ENCODE measurements around the gene NDUFB7. TPM values are rescaled to one million over a fixed set of nuclear protein-coding genes. Genes with fewer than 3 reads are reported as not detected.

NDUFB7 gene
- total and polyA plus RNA-seq, 2 experiments from 2014 or later, result 289 to 463 TPM

DNA sequence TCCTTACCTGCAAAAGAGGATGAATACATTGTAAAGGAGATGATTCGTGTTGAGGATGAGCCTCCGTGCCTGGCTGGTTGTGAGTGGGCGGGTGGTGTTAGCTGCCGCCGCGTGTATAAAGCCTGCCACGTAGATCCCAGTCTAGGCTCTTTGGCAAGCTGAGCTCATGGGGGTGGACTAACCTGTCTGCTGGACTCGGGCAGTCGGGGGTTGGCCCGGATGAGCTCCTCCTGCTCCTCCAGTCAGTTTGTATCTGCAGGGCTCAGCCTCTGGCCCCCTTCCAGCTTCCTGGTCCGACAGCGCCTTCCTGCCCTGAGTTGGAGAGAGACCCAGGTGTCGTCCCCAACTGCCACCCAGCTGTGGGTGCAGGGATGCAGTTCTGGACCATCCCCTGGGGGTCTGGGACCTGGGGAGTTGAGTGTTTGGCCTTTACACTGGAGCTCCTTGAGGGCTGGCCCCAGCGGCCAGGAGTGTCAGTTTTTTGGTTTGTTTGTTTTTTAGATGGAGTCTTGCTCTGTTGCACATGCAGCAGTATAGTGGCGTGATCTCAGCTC is 21.6 kb downstream of the NDUFB7 start (continued):
- TF ChIP-seq, protein P1, sequence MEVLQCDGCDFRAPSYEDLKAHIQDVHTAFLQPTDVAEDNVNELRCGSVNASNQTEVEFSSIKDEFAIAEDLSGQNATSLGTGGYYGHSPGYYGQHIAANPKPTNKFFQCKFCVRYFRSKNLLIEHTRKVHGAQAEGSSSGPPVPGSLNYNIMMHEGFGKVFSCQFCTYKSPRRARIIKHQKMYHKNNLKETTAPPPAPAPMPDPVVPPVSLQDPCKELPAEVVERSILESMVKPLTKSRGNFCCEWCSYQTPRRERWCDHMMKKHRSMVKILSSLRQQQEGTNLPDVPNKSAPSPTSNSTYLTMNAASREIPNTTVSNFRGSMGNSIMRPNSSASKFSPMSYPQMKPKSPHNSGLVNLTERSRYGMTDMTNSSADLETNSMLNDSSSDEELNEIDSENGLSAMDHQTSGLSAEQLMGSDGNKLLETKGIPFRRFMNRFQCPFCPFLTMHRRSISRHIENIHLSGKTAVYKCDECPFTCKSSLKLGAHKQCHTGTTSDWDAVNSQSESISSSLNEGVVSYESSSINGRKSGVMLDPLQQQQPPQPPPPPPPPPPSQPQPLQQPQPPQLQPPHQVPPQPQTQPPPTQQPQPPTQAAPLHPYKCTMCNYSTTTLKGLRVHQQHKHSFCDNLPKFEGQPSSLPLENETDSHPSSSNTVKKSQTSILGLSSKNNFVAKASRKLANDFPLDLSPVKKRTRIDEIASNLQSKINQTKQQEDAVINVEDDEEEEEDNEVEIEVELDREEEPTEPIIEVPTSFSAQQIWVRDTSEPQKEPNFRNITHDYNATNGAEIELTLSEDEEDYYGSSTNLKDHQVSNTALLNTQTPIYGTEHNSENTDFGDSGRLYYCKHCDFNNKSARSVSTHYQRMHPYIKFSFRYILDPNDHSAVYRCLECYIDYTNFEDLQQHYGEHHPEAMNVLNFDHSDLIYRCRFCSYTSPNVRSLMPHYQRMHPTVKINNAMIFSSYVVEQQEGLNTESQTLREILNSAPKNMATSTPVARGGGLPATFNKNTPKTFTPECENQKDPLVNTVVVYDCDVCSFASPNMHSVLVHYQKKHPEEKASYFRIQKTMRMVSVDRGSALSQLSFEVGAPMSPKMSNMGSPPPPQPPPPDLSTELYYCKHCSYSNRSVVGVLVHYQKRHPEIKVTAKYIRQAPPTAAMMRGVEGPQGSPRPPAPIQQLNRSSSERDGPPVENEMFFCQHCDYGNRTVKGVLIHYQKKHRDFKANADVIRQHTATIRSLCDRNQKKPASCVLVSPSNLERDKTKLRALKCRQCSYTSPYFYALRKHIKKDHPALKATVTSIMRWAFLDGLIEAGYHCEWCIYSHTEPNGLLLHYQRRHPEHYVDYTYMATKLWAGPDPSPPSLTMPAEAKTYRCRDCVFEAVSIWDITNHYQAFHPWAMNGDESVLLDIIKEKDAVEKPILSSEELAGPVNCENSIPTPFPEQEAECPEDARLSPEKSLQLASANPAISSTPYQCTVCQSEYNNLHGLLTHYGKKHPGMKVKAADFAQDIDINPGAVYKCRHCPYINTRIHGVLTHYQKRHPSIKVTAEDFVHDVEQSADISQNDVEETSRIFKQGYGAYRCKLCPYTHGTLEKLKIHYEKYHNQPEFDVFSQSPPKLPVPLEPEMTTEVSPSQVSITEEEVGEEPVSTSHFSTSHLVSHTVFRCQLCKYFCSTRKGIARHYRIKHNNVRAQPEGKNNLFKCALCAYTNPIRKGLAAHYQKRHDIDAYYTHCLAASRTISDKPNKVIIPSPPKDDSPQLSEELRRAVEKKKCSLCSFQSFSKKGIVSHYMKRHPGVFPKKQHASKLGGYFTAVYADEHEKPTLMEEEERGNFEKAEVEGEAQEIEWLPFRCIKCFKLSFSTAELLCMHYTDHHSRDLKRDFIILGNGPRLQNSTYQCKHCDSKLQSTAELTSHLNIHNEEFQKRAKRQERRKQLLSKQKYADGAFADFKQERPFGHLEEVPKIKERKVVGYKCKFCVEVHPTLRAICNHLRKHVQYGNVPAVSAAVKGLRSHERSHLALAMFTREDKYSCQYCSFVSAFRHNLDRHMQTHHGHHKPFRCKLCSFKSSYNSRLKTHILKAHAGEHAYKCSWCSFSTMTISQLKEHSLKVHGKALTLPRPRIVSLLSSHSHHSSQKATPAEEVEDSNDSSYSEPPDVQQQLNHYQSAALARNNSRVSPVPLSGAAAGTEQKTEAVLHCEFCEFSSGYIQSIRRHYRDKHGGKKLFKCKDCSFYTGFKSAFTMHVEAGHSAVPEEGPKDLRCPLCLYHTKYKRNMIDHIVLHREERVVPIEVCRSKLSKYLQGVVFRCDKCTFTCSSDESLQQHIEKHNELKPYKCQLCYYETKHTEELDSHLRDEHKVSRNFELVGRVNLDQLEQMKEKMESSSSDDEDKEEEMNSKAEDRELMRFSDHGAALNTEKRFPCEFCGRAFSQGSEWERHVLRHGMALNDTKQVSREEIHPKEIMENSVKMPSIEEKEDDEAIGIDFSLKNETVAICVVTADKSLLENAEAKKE (CRISPR knock-in tag; IDR thresholded peaks at IDR 0.05), result no peak
- no peak for TF ChIP-seq POLR2AphosphoS5 (IDR thresholded peaks at IDR 0.05; ENCODE audit: low read depth)
- no peak for TF ChIP-seq EZH2phosphoT487 (IDR thresholded peaks at IDR 0.05; ENCODE audit: unreplicated experiment)
- TF ChIP-seq, protein P2, sequence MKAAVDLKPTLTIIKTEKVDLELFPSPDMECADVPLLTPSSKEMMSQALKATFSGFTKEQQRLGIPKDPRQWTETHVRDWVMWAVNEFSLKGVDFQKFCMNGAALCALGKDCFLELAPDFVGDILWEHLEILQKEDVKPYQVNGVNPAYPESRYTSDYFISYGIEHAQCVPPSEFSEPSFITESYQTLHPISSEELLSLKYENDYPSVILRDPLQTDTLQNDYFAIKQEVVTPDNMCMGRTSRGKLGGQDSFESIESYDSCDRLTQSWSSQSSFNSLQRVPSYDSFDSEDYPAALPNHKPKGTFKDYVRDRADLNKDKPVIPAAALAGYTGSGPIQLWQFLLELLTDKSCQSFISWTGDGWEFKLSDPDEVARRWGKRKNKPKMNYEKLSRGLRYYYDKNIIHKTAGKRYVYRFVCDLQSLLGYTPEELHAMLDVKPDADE (IDR thresholded peaks at IDR 0.05), result no peak
- TF ChIP-seq, protein P3, sequence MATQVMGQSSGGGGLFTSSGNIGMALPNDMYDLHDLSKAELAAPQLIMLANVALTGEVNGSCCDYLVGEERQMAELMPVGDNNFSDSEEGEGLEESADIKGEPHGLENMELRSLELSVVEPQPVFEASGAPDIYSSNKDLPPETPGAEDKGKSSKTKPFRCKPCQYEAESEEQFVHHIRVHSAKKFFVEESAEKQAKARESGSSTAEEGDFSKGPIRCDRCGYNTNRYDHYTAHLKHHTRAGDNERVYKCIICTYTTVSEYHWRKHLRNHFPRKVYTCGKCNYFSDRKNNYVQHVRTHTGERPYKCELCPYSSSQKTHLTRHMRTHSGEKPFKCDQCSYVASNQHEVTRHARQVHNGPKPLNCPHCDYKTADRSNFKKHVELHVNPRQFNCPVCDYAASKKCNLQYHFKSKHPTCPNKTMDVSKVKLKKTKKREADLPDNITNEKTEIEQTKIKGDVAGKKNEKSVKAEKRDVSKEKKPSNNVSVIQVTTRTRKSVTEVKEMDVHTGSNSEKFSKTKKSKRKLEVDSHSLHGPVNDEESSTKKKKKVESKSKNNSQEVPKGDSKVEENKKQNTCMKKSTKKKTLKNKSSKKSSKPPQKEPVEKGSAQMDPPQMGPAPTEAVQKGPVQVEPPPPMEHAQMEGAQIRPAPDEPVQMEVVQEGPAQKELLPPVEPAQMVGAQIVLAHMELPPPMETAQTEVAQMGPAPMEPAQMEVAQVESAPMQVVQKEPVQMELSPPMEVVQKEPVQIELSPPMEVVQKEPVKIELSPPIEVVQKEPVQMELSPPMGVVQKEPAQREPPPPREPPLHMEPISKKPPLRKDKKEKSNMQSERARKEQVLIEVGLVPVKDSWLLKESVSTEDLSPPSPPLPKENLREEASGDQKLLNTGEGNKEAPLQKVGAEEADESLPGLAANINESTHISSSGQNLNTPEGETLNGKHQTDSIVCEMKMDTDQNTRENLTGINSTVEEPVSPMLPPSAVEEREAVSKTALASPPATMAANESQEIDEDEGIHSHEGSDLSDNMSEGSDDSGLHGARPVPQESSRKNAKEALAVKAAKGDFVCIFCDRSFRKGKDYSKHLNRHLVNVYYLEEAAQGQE (IDR thresholded peaks at IDR 0.05; ENCODE audit: unreplicated experiment), result no peak
- no peak for TF ChIP-seq CREB1 (CRISPR knock-in tag; IDR thresholded peaks at IDR 0.05; ENCODE audit: low read depth)
- no peak for TF ChIP-seq JUNB (IDR thresholded peaks at IDR 0.05; ENCODE audit: unreplicated experiment)
- TF ChIP-seq ZNF114 (CRISPR knock-in tag; IDR thresholded peaks at IDR 0.05), result no peak
- no peak for TF ChIP-seq ZNF331 (CRISPR knock-in tag; IDR thresholded peaks at IDR 0.05; ENCODE audit: low read depth)

All from GM23338 (cell line).